IPS DF 4.7 (cell line): Measurements from ENCODE around the gene PCDHB5.
"Not testable (repeated sequence)": the region's sequence is repeated elsewhere in the genome, so short reads cannot be mapped to it uniquely, and the experiment has no call there.

ENCODE experiments used
- DNase-seq: peaks from one replicate; pipeline ENCODE4 v3.0.0-alpha.2; 2013; ENCODE audit warnings: low spot score; ENCODE audit errors: extremely low read depth

The PCDHB5 gene

DNA sequence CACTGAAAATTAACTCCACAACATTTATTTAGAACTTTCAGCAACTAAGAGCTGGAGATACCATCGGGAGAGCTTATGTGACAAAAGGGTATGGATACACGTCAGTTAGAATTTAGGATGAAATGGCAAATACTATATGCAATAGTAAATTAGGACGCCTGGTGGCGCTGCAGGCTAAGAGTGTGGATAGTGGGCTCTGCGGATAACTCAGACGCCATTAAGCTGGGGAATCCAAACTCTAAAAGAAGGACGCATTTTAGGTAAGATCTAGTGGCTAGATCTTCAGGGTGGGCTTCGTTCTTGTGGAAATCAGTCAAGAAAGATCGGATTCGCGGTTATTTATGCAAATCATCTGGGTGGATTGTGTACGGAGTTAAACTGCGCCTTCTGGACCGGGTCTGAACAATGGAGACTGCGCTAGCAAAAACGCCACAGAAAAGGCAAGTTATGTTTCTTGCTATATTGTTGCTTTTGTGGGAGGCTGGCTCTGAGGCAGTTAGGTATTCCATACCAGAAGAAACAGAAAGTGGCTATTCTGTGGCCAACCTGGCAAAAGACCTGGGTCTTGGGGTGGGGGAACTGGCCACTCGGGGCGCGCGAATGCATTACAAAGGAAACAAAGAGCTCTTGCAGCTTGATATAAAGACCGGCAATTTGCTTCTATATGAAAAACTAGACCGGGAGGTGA is at the start of gene PCDHB5:
Gene PCDHB5 (plus strand): TSS at position 177 of the 688 bp plus-strand sequence. CDS start 229 bp downstream, at position 406.
- peak; percentile 66 for DNase-seq

DNA sequence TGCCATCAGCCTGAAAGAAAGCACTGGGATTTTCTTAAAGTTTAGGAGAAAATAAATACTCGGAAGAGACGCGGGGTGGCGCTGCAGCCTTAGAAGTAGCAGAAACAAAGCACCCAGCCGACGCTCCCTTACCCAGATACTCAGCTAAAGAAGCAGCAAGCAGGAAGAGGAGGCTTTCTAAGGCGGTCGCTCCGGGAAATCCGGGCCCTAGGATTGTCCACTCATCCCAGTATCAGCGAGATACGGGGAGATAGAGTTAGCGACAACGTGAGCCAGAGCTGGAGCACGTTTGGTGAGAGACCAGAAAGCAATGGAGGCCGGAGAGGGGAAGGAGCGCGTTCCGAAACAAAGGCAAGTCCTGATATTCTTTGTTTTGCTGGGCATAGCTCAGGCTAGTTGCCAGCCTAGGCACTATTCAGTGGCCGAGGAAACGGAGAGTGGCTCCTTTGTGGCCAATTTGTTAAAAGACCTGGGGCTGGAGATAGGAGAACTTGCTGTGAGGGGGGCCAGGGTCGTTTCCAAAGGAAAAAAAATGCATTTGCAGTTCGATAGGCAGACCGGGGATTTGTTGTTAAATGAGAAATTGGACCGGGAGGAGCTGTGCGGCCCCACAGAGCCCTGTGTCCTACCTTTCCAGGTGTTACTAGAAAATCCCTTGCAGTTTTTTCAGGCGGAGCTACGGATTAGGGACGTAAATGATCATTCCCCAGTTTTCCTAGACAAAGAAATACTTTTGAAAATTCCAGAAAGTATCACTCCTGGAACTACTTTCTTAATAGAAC is 40.3 kb upstream of the PCDHB5 start, which contains the start of gene PCDHB2:
Gene PCDHB2 (plus strand): TSS at position 135 of the 782 bp plus-strand sequence. CDS start 176 bp downstream, at position 311.
- DNase-seq = peak; percentile 85

DNA sequence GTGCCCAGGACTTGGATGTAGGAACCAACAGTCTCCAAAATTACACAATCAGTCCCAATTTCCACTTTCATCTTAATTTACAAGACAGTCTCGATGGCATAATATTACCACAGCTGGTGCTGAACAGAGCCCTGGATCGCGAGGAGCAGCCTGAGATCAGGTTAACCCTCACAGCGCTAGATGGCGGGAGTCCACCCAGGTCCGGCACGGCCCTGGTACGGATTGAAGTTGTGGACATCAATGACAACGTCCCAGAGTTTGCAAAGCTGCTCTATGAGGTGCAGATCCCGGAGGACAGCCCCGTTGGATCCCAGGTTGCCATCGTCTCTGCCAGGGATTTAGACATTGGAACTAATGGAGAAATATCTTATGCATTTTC is 39.8 kb upstream of the PCDHB5 start:
- no peak for DNase-seq

DNA sequence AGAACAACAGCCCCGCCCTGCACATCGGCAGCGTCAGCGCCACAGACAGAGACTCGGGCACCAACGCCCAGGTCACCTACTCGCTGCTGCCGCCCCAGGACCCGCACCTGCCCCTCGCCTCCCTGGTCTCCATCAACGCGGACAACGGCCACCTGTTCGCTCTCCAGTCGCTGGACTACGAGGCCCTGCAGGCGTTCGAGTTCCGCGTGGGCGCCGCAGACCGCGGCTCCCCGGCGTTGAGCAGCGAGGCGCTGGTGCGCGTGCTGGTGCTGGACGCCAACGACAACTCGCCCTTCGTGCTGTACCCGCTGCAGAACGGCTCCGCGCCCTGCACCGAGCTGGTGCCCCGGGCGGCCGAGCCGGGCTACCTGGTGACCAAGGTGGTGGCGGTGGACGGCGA is 38.8 kb upstream of the PCDHB5 start:
- DNase-seq = not testable (repeated sequence)

DNA sequence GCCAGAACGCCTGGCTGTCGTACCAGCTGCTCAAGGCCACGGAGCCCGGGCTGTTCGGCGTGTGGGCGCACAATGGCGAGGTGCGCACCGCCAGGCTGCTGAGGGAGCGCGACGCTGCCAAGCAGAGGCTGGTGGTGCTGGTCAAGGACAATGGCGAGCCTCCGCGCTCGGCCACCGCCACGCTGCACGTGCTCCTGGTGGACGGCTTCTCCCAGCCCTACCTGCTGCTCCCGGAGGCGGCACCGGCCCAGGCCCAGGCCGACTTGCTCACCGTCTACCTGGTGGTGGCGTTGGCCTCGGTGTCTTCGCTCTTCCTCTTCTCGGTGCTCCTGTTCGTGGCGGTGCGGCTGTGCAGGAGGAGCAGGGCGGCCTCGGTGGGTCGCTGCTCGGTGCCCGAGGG is 38.4 kb upstream of the PCDHB5 start:
- DNase-seq = not testable (repeated sequence)

DNA sequence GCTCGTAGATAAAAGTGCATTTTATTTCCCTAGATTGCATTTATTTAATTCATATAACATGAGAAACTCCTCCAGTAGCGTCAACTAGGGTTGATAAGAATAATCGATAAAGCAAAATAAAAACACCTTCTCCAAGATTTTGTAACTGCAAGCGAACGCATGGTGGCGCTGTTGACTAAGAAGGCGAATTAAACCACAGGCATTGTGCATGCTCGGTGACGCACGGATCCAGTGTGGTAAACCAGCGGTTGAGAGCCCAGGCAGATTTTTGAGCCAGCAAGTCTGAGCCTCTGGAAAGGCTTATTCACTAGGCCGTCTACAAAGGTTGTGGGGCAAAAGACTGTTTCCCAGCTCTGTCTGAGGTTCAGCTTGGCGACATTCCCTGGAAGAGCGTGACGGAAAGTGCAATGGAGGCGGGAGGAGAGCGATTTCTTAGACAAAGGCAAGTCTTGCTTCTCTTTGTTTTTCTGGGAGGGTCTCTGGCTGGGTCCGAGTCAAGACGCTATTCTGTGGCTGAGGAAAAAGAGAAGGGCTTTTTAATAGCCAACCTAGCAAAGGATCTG is 34.7 kb upstream of the PCDHB5 start, which contains the start of gene PCDHB3:
Gene PCDHB3 (plus strand): TSS at position 231 of the 563 bp plus-strand sequence. CDS start 177 bp downstream, at position 408.
- DNase-seq = peak; percentile 60

DNA sequence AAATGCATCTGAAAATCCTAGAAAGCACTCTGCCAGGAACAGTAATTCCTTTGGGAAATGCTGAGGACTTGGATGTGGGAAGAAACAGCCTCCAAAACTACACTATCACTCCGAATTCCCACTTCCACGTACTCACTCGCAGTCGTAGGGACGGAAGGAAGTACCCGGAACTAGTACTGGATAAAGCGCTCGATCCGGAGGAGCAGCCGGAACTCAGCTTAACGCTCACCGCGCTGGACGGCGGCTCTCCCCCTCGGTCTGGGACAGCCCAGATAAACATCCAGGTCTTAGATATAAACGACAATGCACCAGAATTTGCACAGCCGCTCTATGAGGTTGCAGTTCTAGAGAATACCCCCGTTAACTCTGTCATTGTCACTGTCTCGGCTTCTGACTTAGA is 33.9 kb upstream of the PCDHB5 start:
- no peak for DNase-seq

DNA sequence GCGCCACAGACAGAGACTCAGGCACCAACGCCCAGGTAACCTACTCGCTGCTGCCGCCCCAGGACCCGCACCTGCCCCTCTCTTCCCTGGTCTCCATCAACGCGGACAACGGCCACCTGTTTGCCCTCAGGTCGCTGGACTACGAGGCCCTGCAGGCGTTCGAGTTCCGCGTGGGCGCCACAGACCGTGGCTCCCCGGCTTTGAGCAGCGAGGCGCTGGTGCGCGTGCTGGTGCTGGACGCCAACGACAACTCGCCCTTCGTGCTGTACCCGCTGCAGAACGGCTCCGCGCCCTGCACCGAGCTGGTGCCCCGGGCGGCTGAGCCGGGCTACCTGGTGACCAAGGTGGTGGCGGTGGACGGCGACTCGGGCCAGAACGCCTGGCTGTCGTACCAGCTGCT is 32.9 kb upstream of the PCDHB5 start:
- not testable (repeated sequence) for DNase-seq

DNA sequence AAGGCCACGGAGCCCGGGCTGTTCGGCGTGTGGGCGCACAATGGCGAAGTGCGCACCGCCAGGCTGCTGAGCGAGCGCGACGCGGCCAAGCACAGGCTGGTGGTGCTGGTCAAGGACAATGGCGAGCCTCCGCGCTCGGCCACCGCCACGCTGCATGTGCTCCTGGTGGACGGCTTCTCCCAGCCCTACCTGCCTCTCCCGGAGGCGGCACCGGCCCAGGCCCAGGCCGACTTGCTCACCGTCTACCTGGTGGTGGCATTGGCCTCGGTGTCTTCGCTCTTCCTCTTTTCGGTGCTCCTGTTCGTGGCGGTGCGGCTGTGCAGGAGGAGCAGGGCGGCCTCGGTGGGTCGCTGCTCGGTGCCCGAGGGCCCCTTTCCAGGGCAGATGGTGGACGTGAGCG is 32.5 kb upstream of the PCDHB5 start:
- not testable (repeated sequence) for DNase-seq

DNA sequence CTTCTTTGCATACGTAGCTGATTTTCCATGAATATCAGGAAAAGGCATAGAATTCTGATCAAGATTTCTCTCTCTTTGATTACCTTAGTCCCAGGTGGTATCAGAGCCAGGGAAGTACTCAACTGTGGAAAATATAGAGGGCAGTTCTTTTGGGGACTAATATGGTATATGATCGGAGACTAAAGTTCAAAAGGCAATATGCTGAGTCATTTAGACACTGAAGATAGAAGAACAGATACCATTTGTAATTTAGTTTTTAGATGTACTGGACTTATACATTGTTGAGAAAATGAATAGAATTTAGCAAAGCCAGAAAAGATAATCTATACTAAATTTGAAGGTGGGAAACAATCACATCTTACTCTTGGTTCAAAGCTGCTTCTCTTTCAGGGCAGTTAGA is 29.7 kb upstream of the PCDHB5 start:
- DNase-seq = no peak

DNA sequence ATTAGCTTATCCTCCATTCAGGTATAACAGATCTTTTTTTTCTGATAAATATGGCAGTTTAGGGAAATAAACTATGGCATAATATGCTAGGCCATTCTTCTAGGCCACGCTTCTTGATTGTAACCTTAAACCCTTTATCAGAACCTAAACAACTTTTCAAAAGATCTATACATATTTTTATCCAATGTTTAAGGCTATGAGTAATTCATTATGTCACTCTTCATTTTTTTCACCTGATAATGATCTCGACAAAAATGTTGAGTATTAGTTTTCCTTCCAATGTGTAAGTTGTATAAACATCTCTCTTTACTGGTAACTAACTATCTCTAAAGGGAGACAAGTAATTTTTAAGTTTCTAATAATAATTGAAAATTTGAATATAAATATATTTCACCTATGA is 15.8 kb upstream of the PCDHB5 start:
- DNase-seq = no peak

DNA sequence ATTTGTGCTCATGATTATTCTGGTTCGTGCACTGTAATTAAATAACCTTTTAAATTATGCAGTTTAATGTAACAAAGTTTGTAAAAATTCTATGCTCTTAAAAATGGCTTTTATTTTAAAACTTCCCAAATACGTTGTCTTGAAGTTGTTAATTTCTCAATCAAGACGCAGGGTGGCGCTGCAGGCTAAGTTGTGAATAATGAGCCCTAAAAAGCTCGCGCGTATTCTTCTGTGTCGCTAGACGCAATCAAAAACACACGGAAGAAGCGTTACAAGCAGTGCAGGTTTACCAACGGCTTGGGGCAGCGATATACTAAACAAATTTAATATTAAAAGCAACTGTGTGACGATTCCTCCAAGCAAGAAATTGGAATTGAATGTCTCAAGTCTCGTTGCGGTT is 13.4 kb upstream of the PCDHB5 start, which contains the start of gene PCDHB4:
Gene PCDHB4 (plus strand): TSS at position 256 of the 400 bp plus-strand sequence. CDS start 181 bp downstream, outside the sequence.
- peak; percentile 22 for DNase-seq

DNA sequence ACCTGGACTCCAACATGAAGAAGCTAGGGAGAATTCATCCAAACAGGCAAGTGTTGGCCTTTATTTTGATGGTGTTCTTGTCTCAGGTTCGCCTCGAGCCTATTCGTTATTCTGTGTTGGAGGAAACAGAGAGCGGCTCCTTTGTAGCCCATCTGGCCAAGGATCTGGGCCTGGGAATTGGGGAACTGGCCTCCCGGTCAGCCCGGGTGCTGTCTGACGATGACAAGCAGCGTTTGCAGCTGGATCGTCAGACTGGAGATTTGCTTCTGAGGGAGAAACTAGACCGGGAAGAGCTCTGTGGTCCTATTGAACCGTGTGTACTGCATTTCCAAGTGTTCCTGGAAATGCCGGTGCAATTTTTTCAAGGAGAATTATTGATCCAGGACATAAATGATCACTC is 13.0 kb upstream of the PCDHB5 start:
- DNase-seq = no peak

DNA sequence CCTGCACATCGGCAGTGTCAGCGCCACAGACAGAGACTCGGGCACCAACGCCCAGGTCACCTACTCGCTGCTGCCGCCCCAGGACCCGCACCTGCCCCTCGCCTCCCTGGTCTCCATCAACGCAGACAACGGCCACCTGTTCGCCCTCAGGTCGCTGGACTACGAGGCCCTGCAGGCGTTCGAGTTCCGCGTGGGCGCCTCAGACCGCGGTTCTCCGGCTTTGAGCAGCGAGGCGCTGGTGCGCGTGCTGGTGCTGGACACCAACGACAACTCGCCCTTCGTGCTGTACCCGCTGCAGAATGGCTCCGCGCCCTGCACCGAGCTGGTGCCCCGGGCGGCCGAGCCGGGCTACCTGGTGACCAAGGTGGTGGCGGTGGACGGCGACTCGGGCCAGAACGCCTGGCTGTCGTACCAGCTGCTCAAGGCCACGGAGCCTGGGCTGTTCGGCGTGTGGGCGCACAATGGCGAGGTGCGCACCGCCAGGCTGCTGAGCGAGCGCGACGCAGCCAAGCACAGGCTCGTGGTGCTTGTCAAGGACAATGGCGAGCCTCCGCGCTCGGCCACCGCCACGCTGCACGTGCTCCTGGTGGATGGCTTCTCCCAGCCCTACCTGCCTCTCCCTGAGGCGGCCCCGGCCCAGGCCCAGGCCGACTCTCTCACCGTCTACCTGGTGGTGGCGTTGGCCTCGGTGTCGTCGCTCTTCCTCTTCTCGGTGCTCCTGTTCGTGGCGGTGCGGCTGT is 11.4 kb upstream of the PCDHB5 start:
- not testable (repeated sequence) for DNase-seq

DNA sequence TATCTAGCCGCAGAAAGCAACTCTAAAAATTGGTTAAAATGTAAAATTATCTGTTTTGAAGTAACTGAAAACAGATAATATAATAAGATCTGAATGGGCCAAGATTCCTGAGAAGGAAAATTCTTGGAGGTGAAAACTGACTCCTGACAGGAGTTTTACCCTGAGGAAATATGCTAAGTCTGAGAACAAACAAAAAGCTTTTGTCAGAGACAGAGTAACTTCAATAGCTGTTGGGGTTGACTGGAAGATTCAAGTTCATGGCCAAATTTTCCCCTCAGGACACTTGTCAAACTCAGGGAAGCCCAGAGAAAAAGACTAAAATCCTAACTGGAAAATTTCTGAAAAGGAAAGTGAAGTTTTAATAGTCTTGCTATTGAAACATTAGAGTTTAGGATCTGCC is 7.7 kb upstream of the PCDHB5 start:
- no peak for DNase-seq

DNA sequence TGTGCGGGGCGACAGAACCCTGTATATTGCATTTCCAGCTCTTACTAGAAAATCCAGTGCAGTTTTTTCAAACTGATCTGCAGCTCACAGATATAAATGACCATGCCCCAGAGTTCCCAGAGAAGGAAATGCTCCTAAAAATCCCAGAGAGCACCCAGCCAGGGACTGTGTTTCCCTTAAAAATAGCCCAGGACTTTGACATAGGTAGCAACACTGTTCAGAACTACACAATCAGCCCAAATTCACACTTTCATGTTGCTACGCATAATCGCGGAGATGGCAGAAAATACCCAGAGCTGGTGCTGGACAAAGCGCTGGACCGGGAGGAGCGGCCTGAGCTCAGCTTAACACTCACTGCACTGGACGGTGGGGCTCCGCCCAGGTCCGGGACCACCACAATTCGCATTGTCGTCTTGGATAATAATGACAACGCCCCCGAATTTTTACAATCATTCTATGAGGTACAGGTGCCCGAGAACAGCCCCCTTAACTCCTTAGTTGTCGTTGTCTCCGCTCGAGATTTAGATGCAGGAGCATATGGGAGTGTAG is 786 bp downstream of the PCDHB5 start:
- no peak for DNase-seq

DNA sequence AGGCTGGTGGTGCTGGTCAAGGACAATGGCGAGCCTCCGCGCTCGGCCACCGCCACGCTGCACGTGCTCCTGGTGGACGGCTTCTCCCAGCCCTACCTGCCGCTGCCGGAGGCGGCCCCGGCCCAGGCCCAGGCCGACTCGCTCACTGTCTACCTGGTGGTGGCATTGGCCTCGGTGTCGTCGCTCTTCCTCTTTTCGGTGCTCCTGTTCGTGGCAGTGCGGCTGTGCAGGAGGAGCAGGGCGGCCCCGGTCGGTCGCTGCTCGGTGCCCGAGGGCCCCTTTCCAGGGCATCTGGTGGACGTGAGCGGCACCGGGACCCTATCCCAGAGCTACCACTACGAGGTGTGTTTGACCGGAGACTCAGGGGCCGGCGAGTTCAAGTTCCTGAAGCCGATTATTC is 2.3 kb downstream of the PCDHB5 start:
- DNase-seq = not testable (repeated sequence)

DNA sequence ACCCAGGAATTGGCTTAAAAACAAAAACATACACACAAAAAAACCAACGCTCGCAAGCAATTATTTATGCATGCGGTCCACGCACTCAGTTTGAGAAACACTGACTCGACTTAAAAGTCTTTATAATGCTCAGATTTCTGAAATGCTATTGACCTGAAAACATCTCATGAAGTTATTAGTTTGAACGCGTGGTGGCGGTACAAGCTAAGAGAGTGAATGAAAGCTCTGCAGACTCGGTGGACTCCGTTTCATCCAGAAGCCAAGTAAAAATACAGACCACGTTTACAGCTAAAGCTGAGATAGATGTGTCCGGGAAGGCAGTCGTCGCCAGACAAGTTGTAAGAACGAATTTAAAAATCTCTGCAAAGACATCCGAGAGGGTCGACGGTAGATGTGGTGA is 14.8 kb downstream of the PCDHB5 start, which contains the start of gene PCDHB6:
Gene PCDHB6 (plus strand): TSS at position 246 of the 400 bp plus-strand sequence. CDS start 201 bp downstream, outside the sequence.
- DNase-seq = no peak

DNA sequence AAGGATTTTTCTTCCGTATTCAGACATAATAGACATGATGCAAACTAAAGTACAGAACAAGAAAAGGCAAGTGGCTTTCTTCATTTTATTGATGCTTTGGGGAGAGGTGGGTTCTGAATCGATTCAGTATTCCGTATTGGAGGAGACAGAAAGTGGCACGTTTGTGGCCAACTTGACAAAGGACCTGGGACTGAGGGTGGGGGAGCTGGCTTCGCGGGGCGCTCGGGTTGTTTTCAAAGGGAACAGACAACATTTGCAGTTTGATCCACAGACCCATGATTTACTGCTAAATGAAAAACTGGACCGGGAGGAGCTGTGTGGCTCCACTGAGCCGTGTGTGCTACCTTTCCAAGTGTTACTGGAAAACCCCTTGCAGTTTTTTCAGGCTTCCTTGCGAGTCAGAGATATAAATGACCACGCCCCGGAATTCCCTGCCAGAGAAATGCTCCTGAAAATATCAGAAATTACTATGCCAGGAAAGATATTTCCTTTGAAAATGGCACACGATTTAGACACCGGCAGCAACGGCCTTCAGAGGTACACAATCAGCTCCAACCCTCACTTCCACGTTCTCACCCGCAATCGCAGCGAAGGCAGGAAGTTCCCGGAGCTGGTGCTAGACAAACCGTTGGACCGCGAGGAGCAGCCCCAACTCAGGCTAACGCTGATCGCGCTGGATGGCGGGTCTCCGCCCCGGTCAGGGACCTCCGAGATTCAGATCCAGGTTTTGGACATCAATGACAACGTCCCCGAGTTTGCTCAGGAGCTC is 15.4 kb downstream of the PCDHB5 start:
- DNase-seq = no peak

DNA sequence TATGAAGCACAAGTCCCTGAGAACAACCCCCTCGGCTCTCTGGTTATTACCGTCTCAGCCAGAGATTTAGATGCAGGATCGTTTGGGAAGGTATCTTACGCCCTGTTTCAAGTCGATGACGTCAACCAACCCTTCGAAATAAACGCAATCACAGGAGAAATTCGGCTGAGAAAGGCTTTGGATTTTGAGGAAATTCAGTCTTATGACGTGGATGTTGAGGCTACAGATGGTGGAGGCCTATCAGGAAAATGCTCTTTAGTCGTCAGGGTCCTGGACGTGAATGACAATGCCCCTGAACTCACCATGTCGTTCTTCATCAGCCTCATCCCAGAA is 16.0 kb downstream of the PCDHB5 start:
- DNase-seq = no peak
